Stimulated activated CD8-positive, alpha-beta memory T cell treated with anti-CD3 and anti-CD28 coated beads, Interleukin-7, amount 100 ng/mL, for 4 hours (primary cell): ENCODE data around the gene SPATA31D1.
"Not testable (repeated sequence)": the region's sequence is repeated elsewhere in the genome, so short reads cannot be mapped to it uniquely, and the experiment has no call there.

Experiments
- DNase-seq, 2 donors: peaks; one replicate each; pipeline ENCODE4 v3.0.0-alpha.2; 2020; ENCODE audit warnings: low read depth in 2 of 2

The SPATA31D1 gene

DNA sequence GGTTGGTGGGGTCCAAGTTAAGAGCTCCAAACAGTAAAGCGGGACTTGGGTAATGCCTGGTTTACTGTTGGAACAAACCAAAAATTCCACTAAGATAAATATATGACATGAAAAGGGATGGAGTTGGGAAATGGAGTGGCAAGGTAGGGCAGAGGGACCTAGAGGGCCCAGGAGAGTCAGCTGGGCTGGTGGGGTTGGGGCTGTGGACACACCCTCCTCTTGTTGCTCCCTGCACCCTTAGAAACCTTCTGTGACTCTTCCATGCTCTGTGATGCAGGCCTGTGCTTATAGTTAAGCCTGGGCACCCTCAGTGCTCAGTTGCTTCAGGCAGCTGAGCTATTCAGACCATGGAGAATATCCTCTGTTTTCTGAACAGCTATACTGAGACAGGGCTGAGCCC, at the start of gene SPATA31D1:
Gene SPATA31D1, plus strand, starts transcription at position 301 of the 400 bp plus-strand sequence. Its CDS starts 47 bp downstream, at position 348.
- DNase-seq = not testable (repeated sequence)

DNA sequence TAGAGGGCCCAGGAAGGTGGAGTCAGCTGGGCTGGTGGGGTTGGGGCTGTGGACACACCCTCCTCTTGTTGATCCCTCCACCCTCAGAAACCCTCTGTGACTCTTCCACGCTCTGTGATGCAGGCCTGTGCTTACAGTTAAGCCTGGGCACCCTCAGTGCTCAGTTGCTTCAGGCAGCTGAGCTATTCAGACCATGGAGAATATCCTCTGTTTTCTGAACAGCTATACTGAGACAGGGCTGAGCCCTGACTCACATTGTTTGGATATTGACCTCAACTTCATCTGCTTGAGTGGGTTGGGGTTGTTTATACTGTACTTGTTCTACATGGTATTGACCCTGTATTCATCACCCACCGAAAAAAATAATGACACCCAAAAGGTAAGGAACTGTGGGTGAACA, 45.2 kb upstream of the SPATA31D1 start, which contains the start of gene SPATA31D3:
Gene SPATA31D3, plus strand, starts transcription at position 108 of the 400 bp plus-strand sequence. Its CDS starts 86 bp downstream, at position 194.
- not testable (repeated sequence) for DNase-seq

DNA sequence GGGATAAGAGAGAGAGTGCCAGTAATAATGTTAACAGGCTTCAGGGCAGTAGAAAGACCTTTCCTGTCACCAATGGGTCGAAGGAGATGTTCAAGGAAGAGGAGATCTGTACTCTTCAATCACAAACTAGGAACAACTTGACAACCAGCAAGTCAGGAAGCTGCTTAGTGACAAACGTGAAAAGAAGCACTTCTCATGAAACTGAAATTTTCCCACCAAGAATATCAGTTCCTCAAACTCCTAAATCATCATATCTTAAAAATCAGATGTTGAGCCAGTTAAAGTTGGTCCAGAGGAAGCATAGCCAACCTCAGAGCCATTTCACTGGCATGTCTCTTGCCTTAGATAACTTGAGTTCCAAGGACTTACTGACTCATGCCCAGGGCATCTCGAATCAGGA, 39.9 kb upstream of the SPATA31D1 start:
- not testable (repeated sequence) for DNase-seq

DNA sequence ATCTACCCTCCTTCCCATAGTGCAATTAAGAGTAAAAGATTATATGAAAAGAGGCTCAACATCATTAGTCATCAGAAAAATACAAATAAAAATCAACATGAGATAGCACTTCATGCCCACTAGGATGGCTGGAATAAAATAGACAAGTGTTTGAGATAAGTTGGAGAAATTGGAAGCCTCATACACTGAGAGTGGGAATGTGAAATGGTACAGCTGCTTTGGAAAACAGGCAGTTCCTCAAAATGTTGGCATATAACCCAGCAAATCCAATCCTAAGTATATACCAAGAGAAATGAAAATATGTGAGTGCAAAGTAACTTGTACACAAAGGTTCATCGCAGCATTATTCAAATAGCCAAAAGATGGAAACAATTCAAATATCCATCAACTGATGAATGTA, 35.5 kb upstream of the SPATA31D1 start:
- no peak for DNase-seq

DNA sequence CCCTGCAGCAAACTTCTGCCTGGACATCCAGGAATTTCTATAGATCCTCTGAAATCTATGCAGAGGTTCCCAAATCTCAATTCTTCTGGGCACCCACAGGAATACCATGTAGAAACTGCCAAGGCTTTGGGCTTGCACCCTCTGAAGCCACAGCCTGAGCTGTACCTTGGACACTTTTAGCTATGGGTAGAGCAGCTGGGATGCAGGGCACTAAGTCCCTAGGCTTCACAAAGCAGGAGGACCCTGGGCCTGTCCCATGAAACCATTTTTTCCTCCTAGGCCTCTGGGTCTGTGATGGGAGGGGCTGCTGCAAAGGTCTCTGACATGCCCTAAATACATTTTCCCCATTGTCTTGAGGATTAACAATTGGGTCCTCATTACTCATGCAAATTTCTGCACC, 32.9 kb upstream of the SPATA31D1 start:
- no peak for DNase-seq

DNA sequence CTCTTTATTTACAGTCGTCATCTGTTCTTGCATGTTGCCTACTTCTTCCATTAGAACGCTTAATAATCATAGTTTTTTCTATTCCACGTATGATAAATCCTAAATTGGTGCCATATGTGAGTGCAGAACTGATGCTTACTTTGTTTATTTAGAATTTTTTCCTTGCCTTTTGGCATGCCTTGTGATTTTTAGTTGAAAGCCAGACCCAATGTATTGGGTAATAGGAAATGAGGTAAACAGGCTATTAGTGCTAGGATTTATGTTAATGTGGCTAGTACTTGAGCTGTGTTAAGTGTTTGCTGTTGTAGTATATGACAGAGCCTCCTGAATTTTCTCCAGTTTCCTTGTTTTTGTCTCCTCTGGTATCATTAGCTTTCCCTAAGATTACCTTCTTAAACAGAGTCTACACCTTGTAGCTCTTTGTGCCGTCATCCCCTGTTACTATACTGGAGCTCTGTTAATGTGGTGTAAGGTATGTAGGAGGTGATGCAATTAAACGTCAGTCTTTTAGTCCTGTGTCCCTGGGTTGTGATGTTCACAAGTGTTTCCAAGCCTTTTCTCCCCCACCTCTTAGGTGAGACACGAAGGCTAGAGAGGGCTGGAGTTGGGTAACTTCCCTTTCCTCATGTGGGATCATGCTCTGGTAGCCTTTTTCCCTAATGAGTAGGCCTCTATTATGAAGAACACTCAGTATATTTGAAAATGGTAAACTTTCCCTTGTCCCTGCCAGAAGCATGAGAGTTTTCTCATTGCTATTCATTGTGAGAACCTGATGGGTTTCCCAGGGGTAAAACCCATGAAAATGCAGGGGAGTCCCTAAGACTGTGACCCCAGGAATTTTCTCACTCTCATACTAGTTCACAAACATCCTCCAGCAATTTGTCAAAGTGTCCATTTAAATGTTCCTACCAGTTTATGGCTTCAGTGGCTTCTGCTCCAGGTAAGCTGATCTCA, 24.1 kb upstream of the SPATA31D1 start:
- DNase-seq = no peak

DNA sequence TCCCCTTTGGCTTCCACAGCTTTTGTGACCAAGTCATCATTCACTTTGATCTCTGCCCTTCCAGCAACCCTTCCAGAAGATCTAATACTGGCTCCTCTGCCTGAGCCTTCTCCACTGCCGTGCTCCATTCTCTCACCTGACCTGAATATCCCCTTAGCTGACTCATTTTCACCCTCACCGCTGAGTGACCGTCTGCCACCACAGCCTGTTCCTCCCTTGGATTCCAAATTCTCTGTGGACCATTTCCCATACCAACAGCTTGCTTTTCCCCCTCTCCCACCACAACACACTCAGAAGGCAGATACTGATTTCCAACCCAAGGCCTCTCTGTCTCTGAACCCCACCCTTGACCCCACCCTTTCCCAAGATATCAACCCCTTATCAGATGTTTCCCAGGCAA, 20.5 kb upstream of the SPATA31D1 start:
- no peak for DNase-seq

DNA sequence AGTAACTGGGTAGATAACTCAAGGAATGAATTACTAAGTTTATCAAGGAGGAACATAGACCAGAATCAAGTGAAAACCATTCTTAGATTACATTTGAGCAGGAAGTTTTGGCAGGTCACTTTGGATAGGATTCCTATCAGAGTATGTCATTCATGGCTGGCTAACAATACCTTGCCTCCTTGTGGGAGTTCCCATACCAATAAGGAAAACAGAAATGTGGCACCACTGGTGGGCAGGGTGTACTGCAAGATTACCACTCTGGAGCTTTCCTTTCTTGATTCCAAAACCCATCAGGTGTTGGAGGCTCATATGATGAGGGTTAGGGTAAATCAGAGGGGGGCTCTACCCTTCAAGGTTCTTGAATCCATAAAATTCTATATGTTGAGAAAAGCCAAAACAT, 18.6 kb upstream of the SPATA31D1 start:
- DNase-seq = no peak

DNA sequence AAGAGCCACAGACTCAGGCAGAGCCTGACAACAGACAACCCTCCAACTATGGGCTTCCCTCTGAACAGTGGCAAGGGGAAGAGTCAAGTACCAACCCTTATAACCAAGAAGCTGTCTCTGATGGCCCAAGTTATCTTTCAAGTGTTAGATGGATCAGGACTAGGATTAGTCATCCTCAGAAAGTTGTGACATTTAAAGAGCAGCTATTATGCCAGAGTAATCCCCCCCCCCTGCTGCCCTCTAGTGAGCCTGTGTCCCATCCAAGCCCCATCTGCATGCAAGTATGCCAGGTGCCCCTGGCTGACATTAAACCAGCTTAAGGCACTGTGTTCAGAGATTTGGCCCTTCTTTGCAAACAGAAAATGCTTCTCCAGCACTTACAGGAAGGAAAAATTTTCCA, 16.8 kb upstream of the SPATA31D1 start:
- no peak for DNase-seq

DNA sequence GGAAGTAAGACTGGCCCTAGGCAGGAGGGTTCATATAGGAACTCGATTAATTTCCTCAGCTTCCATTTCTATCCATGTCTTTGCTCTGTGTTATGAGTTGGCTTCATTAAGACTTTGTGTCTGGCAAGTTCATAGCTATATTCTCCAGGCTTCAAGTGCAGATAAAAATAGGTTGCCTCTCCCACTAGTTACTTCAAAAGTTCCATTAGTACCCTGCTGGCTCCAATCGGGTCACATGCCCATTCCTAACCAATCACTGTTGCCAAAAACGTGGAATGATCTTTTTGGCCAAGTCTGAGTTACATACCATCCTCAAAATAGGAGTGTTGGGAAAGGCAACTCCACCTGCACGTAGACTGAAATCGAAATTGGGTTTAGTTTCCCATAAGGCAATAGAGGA, 13.8 kb upstream of the SPATA31D1 start:
- DNase-seq = no peak

DNA sequence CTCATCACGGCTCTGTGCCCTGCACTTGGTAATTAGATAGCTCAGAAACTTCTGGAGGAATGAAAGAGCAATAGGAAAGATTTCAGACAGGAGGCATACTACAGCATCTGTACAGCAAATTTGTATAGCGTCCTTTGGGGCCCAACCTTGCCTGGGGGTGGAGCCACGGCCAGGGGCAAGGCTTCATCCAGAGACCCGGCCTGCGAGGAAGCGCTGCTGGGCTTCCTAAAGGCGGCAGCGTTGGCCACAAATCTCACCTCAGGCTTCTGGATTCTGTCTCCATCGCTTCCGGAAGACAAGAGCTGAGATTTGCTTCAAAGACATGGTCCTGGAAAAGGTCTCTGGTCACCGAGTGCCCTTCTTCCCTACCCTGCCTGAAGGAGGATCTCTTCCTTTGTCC, 12.2 kb upstream of the SPATA31D1 start:
- DNase-seq = no peak

DNA sequence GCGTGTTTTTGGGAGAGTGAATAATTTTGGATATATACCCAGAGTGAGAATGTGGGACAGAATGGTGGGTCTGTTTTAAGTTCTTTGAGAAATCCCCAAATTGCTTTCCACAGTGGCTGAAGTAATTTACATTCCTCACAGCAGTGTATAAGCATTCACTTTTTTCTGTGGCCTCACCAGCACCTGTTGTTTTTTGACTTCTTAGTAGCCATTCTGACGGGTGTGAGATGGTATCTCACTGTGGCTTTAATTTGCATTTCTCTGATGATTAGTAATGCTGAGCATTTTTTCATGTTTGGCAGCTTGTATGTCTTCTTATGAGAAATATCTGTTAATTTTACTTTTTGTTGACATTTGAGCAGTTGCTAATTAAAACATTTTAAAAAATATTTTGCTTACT, 9.4 kb upstream of the SPATA31D1 start:
- no peak for DNase-seq

DNA sequence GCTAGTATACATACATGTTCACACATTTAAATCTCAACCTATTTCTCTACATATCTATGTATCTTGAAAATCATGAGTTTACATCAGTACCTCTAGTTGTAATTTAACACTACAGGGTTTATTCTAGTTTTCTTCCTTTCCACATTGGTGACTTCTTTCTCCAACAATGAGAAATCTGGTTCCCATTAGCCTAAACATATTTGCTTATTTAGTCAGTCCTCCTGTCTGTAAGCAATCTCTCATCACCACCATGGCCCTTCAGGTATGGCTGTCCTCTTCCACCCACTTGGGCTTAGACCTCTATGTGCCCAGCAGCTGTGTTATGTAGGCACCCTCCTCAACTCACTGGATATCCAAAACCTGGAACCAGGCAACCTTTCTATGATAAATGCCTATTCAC, 8.0 kb upstream of the SPATA31D1 start:
- DNase-seq = no peak

DNA sequence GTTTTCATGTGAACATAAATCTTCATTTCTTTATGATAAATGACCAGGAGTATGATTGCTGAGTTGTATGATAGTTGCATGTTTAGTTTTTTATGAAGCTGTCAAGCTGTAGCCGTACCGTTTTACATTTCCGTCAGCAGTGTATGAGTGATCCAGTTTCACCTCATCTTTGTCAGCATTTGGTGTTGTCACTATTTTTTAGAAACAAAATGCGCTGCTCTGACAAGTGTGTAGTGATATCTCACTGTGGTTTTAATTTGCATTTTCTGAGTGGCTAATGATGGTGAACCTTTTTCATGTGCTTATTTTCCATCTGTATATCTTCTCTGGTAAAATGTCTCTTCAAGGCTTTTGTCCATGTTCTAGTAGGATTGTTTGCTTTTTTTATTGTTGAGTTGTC, 6.7 kb upstream of the SPATA31D1 start:
- no peak for DNase-seq

DNA sequence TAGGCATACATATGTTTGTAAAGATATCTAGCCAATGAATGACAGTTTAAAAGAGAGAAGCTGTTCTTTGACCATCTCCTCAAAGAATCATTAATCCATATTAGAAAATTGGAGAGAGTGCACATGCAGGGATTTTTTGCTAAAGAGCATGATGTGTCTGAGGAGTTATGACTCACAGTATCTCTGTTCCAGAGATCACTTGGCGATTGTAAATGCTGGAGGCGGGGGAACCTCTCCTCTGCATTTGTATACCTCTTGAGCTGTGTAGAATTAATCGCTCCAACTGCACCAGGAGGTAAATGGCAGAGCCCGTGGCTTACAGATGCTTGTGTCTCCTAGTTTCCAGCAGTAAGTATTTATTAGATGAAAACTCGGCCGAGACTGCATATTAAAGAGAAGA, 3.6 kb upstream of the SPATA31D1 start:
- DNase-seq = no peak

DNA sequence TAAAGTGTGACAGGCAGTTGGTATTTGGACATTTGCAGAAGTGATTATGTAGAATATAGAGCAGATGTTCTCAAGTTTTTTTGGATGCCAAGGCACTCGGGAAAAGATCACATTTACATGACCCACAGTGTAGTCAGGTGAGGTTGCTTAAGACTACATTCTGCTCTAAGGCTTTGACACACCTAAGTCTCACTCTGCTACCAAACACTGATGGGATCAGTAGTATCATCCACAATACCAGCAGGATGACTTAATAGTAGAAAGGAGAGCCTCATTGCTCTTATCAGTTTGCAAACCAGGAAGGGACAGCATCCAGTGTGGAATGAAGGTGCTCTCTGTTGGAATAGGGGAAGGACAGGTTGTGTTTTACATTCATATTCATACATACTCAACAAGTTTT, 2.5 kb upstream of the SPATA31D1 start:
- DNase-seq = no peak

DNA sequence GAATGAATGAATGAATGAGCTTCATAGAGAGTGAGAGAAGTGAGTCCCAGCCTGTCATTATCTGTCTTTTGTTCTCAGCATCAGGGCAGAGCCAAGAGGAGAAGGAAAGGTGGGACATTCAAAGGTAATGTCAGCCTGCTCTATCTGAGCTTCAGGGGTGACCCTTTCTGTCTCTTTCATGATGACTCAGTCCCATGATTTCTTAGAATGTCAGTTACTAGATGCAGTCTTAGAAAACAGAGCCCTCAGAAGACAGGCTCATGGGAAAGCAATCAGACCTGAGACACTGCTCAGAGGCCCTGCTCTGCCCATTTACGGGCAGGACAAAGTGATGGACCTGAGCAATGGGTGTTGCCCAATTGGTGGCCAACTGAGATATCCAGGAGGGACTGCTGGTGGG, 1.1 kb downstream of the SPATA31D1 start:
- no peak for DNase-seq

DNA sequence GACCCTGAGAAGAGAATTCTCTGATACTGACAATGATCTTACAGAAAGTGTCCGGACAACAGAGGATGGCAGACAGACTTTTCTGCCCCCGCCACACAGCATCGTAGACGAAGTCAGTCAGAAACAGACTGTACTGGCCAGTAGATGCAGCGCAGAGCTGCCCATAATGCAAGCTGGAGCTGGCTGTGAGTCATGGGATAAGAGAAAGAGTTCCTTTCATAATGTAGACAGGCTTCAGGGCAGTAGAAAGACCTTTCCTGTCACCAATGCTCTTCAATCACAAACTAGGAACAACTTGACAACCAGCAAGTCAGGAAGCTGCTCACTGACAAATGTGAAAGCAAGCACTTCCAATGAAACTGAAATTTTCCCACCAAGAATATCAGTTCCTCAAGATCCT, 5.1 kb downstream of the SPATA31D1 start:
- no peak for DNase-seq

DNA sequence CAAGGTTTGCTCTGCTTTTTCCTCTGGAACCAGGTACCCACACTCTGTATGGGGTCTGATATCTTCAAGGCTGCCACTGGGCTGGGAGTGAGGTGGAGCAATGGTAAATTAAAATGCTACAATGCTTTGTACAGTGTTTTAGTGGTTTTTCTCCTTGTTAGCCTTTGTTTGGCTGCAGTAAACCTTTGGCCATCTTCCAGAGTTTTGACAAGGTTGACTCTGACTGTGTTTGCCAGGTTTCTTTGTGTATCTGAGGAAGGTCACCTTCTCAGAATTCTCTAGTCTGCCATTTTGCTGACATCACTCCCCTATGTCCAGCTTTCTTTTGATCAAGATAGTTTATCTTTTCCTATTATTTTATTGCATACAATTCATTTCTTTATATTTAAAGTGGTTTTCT, 11.2 kb downstream of the SPATA31D1 start:
- no peak for DNase-seq

DNA sequence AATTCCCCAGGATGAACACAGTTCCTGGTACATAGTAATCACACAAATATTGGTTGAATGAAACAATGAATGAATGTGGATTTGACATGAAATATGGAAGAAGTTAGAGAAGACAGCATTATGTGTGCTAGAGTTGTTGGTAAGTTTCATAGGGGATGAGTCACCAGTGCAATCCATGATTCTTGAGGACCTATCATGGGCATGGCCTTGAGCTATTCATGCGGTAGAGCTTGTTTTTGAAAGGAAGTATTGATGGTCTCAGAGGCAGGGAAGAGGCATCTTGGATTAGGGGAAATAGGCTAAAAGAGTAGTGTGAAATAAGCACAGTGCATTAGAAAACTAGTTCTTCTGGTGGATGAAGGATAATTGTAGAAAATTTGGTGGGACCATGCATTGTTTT, 22.1 kb downstream of the SPATA31D1 start:
- DNase-seq = no peak

DNA sequence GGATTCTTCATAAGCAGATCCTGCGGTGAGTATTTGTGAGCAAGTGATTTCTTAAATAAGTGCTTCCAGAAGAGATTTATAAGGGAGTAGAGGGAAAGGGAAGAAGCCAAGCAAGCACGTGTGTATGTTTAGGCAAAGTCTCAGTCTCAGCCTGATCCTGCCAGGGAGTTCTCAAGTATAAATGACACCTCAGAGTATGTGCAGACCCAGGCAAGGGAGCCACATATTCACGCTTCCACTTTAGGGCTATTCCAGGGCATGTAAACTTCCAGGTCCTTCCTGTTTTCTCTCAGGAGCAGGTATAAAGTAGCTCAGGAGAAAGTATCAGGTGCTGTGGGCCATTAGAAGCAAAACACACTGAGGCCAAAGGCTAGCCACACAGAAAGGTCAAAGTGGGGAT, 22.6 kb downstream of the SPATA31D1 start:
- DNase-seq = no peak

DNA sequence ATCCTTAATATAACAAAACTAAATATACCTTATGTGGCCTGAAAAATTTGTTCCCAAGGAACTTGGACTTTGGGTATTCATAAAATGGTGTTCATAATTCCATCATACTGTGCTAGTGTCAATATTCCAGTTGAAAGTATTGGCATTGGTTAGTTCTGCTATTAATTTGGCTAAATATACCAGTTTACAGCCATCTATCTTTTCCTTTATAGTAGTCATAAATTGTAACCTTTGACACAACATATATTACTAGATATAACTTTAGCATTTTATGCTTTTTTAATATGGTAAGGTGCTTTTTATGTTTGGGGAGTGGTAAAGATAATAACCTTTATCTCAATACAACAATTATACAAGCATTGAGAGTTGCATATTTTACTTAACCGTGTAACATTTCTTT, 23.7 kb downstream of the SPATA31D1 start:
- DNase-seq = no peak

DNA sequence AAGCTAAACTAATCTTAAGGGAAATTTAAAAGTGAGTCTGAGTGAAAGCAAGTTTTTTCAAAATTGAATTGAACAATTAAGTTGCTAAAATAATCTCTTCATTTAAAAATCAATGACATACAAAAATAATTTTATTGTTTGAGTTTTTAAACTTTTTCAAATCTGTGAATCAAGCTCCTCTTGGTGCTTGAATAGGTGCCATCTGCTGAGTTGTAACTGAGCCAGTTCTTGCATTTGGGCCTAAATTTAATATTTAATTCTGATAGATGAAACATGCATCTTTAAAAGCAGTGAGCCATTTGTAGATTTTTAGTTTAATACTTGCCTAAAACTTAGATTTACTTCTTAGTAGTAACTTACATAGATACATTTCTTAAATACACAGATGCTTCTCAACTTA, 31.8 kb downstream of the SPATA31D1 start:
- no peak for DNase-seq

DNA sequence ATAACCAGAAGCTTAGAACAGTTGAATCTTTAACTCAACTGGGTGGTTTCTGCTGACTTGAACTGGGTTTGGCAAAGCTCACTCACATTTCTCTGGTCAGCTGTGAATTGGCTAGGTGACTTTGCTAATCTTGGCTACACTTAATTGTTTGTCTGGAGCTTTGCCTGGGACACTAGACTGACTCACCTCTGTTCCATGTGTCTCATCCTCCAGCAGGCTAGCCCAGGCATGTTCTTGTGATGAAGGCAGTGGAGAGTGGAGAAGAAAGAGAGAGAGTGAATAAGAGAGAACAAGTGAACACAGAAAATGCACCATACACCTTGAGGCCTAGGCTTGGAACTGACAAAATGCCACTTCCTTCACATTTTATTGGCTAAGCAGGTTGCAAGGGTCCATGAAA, 32.6 kb downstream of the SPATA31D1 start:
- no peak for DNase-seq
